AG04449 (cell line): ENCODE data around the gene RANBP6.

ENCODE experiments used
- CTCF ChIA-PET: fragments of 350-600 bp; formaldehyde crosslinking; extraction: SDS; loops from one replicate; lab custom pipeline; 2021; ENCODE audit warnings: antibody characterized with exemption; lab: Yijun Ruan, JAX
- POLR2A ChIA-PET: fragments of 400-600, 350-600 bp; formaldehyde crosslinking; extraction: SDS; loops from one replicate; lab custom pipeline; 2020; ENCODE audit warnings: antibody characterized with exemption, inconsistent platforms; lab: Yijun Ruan, JAX
- DNase-seq: peaks from one replicate; pipeline ENCODE4 v3.0.0-alpha.2; 2010; ENCODE audit warnings: low read depth, low spot score
- H3K4me3 ChIP-seq: 2 replicates; pipeline ENCODE4 v1.5.1; 2011; ENCODE audit warnings: low read depth, mild to moderate bottlenecking, control low read depth, low read length
- TF ChIP-seq, protein P1 (sequence below): IDR thresholded peaks from one replicate; pipeline ENCODE4 v1.5.1; 2011; ENCODE audit warnings: mild to moderate bottlenecking, moderate library complexity, low read length, control low read depth, inconsistent platforms; ENCODE audit not compliant: insufficient read depth; ENCODE audit errors: missing control alignments

RANBP6 gene

DNA sequence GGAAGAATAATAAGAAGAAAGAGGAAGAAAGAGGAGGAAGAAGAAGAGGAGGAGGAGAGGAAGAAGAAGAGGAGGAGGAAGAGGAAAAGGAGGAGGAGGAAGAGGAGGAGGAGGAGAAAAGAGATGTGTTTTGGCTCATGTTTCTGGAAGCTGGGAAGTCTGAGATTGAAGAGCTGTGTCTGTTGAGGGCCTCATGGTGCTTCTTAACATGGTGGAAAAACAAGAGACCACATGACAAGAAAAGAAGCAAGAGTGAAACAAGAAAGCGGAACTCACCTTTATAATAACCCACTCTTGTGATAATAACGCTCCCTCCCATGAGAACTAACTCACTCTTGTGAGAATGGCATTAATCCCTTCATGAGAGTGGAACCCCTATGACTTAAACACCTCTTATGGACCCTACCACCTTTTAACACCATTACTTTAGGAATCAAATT is 36.1 kb upstream of the RANBP6 start:
- CTCF ChIA-PET: interaction anchor here (1.7 to 4.4 kb wide), 3 partner anchors 165 to 255 kb away, joined by 12 to 118 read pairs (median 65); no protein-coding TSS in a partner anchor
- DNase-seq: no peak
- POLR2A ChIA-PET: no interaction called here
- TF ChIP-seq, protein P1, sequence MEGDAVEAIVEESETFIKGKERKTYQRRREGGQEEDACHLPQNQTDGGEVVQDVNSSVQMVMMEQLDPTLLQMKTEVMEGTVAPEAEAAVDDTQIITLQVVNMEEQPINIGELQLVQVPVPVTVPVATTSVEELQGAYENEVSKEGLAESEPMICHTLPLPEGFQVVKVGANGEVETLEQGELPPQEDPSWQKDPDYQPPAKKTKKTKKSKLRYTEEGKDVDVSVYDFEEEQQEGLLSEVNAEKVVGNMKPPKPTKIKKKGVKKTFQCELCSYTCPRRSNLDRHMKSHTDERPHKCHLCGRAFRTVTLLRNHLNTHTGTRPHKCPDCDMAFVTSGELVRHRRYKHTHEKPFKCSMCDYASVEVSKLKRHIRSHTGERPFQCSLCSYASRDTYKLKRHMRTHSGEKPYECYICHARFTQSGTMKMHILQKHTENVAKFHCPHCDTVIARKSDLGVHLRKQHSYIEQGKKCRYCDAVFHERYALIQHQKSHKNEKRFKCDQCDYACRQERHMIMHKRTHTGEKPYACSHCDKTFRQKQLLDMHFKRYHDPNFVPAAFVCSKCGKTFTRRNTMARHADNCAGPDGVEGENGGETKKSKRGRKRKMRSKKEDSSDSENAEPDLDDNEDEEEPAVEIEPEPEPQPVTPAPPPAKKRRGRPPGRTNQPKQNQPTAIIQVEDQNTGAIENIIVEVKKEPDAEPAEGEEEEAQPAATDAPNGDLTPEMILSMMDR: no peak
- H3K4me3 ChIP-seq: no peak overlapping the region

DNA sequence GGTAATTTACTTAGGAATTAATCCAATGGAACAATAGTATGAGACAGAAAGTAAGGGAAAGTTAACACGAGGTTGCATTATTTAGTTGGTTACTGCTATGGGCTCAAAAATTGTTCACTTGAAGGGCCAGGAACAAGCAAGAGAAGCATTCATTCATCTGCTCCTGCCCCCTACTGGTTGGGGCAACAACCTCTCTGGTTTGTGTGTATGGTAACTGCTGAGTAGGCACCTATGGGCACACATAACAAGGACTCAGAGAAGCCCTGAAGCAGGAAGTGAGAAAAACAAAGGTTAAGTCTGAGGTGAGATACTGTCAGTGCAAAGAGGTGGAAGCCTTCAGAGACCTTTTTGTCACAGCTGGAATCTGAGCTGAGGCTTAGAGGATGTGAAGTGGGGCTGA is 34.4 kb upstream of the RANBP6 start:
- DNase-seq: no peak
- CTCF ChIA-PET: interaction anchor here (0.7 to 1.9 kb wide), 4 partner anchors 26 to 256 kb away, joined by 3 to 12 read pairs (median 6); no protein-coding TSS in a partner anchor
- TF ChIP-seq, protein P1: peak; percentile 5
- POLR2A ChIA-PET: no interaction called here
- H3K4me3 ChIP-seq: no peak overlapping the region

DNA sequence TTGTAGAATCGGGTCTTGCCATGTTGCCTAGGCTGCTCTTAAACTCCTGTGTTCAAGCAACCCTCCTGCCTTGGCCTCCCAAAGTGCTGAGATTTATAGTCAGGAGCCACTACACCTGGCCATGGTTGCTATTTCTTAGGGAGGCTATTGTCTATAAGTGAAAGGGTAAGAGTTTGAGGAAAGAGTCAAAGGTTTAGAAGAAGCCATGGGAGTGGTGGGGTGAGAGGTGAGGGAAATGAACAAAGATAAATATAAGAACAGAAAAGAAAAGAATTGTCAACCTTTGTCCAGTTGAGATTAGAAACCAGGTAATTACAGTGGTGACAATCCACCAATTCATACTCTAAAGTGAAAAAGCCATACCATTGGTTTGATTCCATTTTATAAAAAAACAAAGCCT is 32.6 kb upstream of the RANBP6 start:
- no peak for DNase-seq
- H3K4me3 ChIP-seq: no peak overlapping the region
- TF ChIP-seq, protein P1: no peak
- ChIA-PET POLR2A (interaction anchor here (0.6 kb wide), 1 partner anchor 116 kb away, joined by 3 read pairs; no protein-coding TSS in a partner anchor), CTCF (interaction anchor here (1.7 to 1.9 kb wide), 2 partner anchors 24 to 162 kb away, joined by 6 read pairs; no protein-coding TSS in a partner anchor)

DNA sequence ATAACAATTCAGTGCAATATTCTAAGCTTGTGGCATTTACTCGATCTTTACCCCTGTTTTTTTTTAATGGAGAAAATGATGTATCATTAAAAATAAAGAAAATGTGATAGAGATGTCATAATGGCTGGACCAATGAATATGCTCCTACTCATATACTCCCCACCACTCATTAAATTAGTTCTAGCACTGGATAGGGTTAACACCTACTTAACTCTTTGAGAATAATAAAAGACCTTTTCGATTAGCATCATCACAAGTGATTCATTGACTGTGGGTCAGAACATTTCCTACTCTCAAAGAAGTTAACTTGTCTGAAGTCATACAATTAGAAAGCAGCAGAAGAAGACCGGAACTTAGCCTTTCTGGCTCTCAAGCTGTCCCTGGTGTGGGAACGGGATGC is 31.6 kb upstream of the RANBP6 start:
- POLR2A ChIA-PET: no interaction called here
- CTCF ChIA-PET: no interaction called here
- TF ChIP-seq, protein P1: no peak
- H3K4me3 ChIP-seq: no peak overlapping the region
- no peak for DNase-seq

DNA sequence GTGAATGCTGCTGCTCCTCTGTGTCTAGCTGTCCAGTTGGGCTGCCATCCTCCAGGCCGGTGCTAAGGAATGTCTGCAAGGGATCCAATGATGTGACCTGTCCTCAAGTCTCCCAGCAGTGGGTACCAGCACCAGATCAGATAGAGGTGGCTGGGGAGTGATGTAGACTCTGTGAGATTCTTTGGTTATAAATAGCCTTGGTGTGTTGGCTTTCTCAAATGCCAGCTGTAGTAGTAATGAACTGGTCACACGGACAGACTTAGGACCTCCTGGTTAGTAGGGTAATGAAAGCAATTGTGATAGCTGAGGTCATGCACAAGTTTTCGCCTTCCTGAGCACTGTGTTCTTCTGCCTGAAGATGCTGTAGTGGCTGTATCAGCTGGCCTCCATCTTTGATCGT is 29.9 kb upstream of the RANBP6 start:
- TF ChIP-seq, protein P1: no peak
- CTCF ChIA-PET: interaction anchor here (4.2 kb wide), 1 partner anchor 9 kb away, joined by 23 read pairs; no protein-coding TSS in a partner anchor
- POLR2A ChIA-PET: no interaction called here

DNA sequence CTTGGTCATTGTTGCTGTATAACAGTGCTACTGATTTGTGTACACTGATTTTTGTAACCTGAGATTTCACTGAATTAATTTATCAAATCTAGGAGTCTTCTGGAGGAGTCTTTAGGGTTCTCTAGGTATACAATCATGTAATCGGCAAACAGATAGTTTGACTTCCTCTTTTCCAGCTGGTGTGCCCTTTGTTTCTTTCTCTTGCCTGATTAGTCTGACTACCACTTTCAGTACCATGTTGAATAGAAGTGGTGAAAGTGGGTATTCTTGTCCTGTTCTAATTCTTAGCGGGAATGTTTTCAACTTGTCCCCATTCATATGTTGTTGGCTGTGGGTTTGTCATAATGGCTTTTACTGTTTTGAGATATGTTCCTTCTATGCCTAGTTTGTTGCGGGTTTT is 24.7 kb upstream of the RANBP6 start:
- CTCF ChIA-PET: interaction anchor here (1.2 kb wide), 1 partner anchor 16 kb away, joined by 3 read pairs; no protein-coding TSS in a partner anchor

More for the DNA sequence above, 29.9 kb upstream of the RANBP6 start:
- H3K4me3 ChIP-seq: no peak overlapping the region
- DNase-seq: no peak

More for the DNA sequence above, 24.7 kb upstream of the RANBP6 start:
- no peak for DNase-seq
- POLR2A ChIA-PET: no interaction called here
- TF ChIP-seq, protein P1: no peak
- no peak overlapping the region for H3K4me3 ChIP-seq
